ENCODE measurements around the gene TRIM7. TPM values are rescaled to one million over a fixed set of nuclear protein-coding genes. Genes with fewer than 3 reads are reported as not detected.

TRIM7 gene
- total and polyA plus RNA-seq, 9 of the 15 experiments (the other 6 are each of a cell fraction or from before 2014, with no cell fraction given), result 2.6 to 14.9 (median 8.9) TPM

DNA sequence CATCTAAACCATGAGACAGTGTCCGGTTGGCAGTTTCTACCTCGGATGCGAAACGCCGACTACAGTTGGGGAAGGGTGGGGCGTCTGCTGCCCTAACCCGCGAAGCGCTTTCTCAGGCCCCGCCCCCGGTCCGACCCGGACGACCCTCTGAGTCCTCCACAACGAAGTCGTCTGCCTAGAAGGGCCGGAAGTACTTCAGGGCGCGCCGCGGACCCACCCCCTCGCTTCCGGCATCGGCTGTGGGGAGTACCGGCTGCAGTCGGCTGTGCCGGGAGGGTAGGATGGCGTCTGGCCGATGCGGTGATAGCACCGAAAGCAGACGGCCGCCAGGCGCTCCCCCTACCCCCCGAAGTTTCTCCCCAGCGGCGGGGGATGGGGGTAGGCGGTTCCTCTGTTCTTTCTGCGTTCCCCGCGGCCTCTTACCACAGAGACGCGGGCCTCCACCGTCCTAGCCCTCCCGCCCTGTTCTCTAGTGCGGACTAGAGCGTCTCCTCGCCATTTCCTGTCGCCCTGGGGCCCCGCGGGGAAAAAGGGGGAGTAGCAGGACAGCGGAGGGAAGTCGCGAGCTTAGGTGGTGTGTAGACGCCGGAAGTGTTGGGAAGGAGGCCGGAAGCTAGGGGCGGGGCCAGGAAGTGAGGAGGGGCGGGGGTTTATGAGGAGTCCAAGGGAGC, 18.2 kb upstream of the TRIM7 start, which contains the start of gene TRIM41 (continued):
- TF ChIP-seq TSHZ1 (CRISPR knock-in tag; IDR thresholded peaks at IDR 0.05) (no peak), GATAD2A (IDR thresholded peaks at IDR 0.05) (no peak), SETDB1 (IDR thresholded peaks at IDR 0.05; ENCODE audit: low read length) (no peak), TCF15 (CRISPR knock-in tag; IDR thresholded peaks at IDR 0.05) (no peak), ZNF583 (CRISPR knock-in tag; IDR thresholded peaks at IDR 0.05) (peak; percentile 75), SIN3A (IDR thresholded peaks at IDR 0.05; ENCODE audit: borderline replicate concordance in 2 of 2, control insufficient read depth in 1 of 2, low read depth in 2 of 2, low read length in 2 of 2) (peak; percentile 60 to 95; a peak in 3 of 4 replicates), ZNF140 (CRISPR knock-in tag; IDR thresholded peaks at IDR 0.05) (no peak), NELFE (IDR thresholded peaks at IDR 0.05; ENCODE audit: insufficient read depth, insufficient read length) (no peak), ZKSCAN8 (CRISPR knock-in tag; IDR thresholded peaks at IDR 0.05) (no peak), TCF7 (IDR thresholded peaks at IDR 0.05; ENCODE audit: borderline replicate concordance) (no peak), HLTF (IDR thresholded peaks at IDR 0.05) (no peak; the same call in 1 of the 2 replicates), GMEB1 (CRISPR knock-in tag; IDR thresholded peaks at IDR 0.05) (0 out of 2 replicates have a peak, but pooled peaks have one; percentile 48), IRF2 (CRISPR knock-in tag; IDR thresholded peaks at IDR 0.05) (no peak), ADNP (tag; IDR thresholded peaks at IDR 0.05) (no peak), ZNF586 (CRISPR knock-in tag; conservative IDR thresholded peaks at IDR 0.05) (no peak), POLR2H (tag; IDR thresholded peaks at IDR 0.05; ENCODE audit: low read depth) (no peak)
- TF ChIP-seq, protein P1, sequence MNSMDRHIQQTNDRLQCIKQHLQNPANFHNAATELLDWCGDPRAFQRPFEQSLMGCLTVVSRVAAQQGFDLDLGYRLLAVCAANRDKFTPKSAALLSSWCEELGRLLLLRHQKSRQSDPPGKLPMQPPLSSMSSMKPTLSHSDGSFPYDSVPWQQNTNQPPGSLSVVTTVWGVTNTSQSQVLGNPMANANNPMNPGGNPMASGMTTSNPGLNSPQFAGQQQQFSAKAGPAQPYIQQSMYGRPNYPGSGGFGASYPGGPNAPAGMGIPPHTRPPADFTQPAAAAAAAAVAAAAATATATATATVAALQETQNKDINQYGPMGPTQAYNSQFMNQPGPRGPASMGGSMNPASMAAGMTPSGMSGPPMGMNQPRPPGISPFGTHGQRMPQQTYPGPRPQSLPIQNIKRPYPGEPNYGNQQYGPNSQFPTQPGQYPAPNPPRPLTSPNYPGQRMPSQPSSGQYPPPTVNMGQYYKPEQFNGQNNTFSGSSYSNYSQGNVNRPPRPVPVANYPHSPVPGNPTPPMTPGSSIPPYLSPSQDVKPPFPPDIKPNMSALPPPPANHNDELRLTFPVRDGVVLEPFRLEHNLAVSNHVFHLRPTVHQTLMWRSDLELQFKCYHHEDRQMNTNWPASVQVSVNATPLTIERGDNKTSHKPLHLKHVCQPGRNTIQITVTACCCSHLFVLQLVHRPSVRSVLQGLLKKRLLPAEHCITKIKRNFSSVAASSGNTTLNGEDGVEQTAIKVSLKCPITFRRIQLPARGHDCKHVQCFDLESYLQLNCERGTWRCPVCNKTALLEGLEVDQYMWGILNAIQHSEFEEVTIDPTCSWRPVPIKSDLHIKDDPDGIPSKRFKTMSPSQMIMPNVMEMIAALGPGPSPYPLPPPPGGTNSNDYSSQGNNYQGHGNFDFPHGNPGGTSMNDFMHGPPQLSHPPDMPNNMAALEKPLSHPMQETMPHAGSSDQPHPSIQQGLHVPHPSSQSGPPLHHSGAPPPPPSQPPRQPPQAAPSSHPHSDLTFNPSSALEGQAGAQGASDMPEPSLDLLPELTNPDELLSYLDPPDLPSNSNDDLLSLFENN (IDR thresholded peaks at IDR 0.05; ENCODE audit: low read depth in 2 of 2, low read length in 2 of 2), result 0 out of 4 replicates have a peak, but pooled peaks of 1 of the 2 experiments have one; percentile 13
- TF ChIP-seq, protein P2, sequence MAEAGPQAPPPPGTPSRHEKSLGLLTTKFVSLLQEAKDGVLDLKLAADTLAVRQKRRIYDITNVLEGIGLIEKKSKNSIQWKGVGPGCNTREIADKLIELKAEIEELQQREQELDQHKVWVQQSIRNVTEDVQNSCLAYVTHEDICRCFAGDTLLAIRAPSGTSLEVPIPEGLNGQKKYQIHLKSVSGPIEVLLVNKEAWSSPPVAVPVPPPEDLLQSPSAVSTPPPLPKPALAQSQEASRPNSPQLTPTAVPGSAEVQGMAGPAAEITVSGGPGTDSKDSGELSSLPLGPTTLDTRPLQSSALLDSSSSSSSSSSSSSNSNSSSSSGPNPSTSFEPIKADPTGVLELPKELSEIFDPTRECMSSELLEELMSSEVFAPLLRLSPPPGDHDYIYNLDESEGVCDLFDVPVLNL (CRISPR knock-in tag; IDR thresholded peaks at IDR 0.05; ENCODE audit: low read depth), result no peak
